Activated CD4-positive, CD25-positive, alpha-beta regulatory T cell (primary cell): Measurements from ENCODE around the gene MCU.
"Not testable (repeated sequence)": the region's sequence is repeated elsewhere in the genome, so short reads cannot be mapped to it uniquely, and the experiment has no call there.

Experiments
- DNase-seq, 4 experiments: peaks; one replicate each; lab custom pipeline; 2025; lab: John Stamatoyannopoulos, UW

MCU gene, protein sequence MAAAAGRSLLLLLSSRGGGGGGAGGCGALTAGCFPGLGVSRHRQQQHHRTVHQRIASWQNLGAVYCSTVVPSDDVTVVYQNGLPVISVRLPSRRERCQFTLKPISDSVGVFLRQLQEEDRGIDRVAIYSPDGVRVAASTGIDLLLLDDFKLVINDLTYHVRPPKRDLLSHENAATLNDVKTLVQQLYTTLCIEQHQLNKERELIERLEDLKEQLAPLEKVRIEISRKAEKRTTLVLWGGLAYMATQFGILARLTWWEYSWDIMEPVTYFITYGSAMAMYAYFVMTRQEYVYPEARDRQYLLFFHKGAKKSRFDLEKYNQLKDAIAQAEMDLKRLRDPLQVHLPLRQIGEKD

DNA sequence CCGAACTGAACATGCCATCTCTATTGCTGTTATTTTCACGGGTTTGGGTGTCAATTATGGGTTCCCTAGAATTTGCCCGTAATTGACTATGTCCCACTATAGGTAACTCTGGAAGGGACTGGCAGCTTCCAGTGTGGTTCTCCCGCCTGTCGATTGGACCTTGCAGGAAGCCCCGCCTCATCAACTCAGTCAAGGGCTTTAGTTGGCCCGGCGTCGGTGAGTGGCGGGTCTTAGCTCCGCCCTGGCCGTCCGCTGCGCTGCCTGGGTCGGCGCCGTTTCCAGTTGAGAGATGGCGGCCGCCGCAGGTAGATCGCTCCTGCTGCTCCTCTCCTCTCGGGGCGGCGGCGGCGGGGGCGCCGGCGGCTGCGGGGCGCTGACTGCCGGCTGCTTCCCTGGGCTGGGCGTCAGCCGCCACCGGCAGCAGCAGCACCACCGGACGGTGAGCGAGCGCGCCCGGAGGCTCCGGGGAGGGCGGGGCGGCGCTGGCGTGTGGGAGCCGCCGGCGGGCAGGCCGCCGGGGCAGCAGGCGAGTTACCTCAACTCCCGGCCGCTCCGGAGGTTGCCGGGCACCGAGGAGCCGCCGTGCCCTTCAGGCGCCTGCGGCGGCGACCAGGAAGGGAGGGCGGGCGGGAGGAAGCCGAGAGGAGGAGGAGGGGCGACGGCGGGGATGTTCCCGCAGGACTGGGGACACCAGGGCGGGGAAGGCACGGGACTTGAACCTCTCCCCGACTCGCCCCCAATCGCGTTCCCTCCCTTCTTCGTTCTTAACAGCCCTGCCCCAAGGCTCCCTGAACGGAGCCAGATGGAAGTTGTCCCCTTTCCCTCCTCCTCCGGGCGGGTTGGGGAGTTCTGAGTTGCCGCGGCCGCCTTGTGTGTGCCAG is at the start of gene MCU:
Gene MCU, plus strand, starts transcription at position 281 of the 881 bp plus-strand sequence. Its CDS starts 9 bp downstream, at position 290.
- DNase-seq: peak; percentile 82 to 88 (median 86)

DNA sequence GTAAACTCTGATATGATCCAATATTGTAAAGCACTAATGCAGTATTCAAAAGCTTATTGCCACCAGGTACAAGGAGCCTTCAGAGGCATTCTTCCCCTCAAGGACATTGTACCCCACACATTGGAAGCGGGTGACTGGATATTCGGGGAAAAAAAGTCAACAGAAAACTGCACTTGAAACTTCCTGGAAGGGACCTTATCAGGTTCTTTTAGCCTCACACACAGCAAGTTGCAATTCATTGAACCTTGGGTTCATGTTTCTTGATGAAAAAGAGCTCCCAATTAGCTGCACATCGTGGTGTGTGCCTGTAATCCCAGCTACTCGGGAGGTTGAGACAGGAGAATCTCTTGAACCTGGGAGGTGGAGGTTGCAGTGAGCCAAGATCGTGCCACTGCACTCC is 49.6 kb upstream of the MCU start:
- DNase-seq: no peak

DNA sequence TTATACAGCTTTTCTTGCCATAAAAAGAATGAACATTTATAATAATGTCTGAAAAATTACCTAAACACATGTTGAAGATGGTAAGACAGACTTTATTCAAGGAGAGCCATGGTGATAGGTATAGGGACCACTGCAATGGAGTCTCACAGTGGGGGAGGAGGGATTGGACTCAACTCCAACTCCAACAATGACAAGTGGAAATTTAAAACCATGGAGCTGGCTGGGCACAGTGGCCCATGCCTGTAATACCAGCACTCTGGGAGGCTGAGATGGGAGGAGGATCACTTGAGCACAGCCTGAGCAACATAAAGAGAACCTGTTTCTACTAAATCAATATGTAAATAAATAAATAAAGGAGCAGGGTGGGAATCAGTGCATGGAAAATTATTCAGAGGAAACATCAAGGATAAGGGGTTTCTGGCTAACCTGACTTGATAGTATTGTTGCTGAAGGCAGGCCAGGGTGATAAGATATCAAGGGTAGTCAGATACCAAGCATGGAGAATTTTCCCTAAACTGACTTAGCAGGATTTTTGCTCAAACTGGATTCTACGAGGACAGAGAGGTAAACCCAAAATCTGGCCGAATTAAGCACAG is 46.6 kb upstream of the MCU start:
- DNase-seq: no peak

DNA sequence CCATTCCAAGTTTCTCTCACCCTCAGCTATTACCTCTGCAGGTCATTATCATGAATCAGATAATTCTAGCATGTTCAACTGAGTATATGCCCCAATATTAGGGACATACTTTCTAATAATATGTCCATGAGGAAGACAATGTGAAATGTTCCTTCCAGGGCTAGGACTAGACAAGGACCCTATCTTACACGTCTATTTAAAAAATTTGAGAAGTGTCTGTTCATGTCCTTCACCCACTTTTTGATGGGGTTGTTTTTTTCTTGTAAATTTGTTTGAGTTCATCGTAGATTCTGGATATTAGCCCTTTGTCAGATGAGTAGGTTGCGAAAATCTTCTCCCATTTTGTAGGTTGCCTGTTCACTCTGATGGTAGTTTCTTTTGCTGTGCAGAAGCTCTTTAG is 45.0 kb upstream of the MCU start:
- not testable (repeated sequence) for DNase-seq

DNA sequence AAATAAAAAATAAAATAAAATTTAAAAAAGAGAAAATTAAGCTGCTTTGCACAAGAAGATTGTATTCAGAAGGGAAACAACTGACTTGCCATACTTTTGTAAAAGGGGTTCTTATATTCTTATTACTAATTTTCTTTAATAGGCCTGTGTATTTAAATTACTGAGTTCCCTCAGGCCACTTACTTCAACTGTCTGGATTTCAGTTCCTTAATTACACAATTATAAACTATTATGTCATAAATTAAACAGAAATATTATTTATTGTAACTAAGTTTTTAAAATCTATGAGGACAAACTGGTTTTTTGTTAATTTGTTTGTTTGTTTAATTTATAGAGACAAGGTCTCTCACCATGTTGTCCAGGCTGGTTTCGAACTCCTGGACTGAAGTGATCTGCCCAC is 43.6 kb upstream of the MCU start:
- DNase-seq: no peak

DNA sequence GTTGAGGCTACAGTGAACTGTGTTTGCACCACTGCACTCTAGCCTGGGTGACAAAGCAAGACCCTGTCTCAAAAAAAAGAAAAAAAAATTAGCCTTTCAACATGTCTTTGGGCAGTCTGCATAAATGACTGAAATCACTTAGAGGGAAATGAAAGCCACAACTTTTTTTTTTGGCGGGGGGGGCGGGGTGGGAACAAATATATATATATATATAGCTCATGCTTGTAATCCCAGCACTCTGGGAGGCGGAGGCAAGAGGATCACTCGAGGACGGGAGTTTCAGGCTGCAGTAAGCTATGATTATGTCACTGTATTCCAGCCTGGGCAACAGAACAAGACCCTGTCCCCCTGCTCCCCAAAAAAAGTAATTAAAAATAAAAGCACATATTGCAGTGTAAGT is 42.7 kb upstream of the MCU start:
- no peak for DNase-seq

DNA sequence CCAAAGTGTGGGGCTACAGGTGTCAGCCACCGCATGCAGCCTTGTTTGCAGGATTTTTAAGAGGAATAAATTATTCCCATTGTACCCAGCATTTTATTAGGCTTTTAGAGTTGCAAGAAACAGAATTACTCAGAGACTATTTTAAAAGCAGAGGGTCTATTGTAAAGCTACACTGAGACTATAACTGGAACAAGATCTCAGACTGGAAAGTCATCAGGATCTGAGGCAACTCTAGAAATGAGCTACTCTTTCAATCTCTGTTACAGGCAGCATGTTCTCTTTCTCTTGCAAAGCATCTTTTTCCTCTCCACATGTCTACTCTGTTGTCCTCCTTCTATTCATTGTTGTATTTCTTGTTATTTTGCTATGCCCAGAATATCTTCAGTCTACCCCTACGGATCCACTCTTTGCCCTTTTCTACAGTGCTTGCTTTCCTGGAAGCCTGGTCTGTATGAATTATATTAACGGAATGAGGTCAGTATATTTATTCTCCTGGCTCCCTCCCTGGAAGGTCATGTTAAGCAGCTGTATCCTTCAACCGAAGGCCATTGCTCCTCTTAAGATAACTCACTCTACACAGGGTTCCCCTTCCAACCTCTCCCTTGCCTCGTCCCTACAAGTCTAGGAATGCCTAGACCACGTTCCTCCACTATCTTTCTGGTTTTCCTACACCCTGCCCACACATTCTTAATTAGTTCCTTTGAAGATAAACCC is 38.4 kb upstream of the MCU start:
- DNase-seq: no peak

DNA sequence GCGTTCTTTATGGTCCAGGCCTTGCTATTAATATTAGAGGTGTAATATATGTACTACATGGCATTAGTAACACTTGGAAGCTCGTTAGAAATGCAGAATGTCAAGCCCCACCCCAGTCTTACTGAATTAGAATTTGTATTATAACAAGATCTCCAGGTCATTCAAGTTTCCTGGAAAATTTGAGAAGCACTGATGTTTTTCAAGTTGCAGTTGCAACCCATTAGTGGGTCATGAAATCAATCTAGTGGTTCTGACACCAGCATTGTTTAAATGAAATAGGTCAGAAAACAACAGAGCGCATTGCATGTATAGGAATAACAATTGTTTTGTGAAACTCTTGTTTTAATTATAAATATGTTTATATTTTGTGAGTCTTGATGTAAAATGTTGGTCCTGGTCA is 37.2 kb upstream of the MCU start:
- no peak for DNase-seq

DNA sequence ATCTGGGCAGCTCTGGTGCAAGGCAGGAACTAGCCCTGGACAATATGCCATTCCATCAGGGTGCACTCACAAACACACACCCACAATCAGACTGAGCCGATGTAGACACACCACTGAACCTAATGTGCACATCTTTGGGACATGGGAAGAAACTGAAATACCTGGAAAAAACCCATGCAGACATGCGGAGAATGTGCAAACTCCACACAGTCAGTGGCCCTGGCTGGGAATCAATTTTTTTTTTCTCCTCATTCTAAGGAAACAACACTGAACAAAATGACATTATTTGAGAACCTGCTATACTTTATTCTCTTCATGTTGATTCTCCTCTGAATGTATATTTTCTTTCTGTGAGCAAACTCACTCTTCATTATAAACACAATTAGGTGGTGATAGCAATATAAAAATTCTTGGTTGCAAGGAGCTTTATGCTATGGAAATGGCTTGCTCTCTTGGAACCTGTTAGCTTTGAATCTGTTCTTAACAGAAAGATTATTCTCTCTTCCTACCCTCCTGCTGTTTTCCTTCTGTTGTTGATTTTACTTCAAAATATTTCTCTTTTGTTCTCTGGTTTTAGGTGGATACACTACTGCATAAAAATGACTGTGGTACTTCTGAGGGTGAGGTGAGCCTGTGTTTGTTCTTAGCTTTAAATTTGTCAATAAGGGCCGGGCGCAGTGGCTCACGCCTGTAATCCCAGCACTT is 33.1 kb upstream of the MCU start:
- no peak for DNase-seq

DNA sequence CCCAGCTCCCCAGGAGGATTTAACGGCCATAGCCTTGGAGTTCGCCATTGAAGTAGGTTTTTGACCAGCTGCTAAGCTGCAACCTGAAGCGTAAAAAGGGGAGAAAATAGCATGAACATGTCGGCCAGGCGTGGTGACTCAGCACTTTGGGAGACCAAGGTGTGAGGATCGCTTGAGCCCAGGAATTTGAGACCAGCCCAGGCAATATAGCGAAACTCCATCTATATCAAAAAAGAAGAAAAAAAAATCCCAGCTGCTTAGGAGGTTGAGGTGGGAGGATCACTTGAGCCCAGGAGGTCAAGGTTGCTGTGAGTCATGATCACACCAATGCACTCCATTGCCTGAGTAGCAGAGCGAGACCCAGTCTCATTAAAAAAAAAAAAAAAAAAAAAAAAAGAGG is 32.2 kb upstream of the MCU start:
- no peak for DNase-seq

DNA sequence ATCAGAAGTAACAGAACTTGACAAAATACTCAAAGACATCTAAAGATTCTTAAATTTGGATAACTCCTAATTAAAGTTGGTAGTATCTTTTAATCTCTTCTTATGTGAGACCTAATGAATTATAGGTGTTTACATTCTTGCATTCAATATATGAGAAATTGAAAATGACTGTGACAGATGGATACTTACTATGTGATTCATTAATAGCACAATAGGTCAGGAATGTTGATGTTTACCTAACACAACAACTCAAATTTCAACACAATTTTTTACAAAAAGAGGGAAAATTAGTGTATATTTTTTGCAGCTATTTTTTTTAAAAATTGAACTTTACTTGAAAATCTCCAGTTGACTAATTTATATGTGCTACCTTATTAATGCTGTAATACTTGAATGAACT is 31.7 kb upstream of the MCU start:
- DNase-seq: no peak

DNA sequence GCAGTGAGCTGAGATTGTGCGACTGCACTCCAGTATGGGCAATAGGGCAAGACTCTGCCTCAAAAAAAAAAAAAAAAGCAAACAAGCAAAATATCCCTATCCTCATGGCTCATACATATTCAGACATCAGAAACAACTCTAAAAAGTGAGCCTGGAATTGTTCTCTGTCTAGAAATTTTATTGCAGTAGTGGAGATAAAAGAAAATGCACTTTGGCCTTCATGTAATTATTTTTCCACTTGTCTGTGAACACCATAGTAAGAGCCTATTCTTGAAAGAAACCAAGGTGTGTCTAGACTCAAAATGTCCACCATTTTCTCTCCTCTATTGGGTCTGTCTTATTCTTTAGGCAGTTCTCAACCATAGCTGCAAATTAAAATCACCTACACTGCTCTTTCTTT is 30.5 kb upstream of the MCU start:
- no peak for DNase-seq

DNA sequence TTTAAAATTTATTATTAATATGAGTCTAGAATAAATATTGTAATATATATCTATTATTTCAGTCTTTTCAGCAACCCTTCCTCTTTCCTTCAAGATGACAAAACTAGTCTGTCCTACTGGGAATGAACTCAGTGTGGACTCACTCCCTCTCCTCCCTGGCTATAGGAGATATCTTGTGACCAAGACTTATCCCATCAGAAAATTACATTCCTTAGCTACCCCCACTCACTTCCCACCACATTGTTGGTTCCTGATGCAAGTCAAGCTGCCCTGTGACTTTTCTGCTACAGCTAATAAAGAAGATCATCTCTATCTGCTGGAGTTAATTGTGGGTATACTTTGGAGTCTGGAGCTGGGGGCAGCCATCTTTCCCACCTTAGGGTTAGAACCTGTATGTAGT is 28.0 kb upstream of the MCU start:
- DNase-seq: no peak

DNA sequence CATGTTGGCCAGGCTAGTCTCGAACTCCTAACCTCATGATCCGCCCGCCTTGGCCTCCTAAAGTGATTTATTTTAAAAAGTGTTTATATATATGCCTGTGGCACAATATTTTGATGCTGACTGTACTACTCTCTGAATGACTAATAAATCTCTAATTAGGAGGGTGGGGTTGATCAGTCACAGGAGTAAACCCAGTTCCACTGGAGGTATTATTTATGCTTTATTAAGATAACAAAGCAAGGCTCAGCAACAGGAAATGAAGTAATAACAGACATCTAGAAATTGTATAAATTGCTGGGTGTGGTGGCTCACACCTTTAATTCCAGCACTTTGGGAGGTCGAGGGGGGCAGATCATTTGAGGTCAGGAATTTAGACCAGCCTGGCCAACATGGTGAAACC is 26.0 kb upstream of the MCU start:
- DNase-seq: no peak

DNA sequence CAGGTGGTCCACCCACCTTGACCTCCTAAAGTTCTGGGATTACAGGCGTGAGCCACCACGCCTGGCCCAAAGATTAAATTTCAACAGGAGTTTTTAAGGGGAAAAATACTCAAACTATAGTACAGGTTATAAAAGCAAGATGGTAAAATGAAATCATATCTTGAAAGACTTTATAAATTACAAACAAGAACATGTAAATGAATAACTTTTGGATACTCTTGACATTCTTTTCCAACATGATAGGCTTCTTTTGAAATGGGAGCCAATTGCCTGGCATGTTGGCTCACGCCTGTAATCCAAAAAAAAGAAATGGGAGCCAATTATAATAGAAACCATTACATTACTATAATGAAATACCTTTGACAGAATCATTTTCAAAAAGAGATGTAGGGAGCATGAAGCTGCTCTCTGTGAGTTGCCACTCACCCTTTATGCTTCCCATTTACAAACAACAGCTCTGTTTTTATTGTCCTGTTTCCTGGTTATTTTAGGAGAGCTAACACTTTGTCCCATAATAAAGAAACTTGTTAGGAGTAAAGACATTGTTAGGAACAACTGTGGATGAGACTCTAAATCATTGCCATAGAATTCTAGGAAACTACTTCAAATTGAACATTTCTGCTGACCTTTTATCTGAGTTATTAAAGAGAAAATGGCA is 24.6 kb upstream of the MCU start:
- DNase-seq: no peak

DNA sequence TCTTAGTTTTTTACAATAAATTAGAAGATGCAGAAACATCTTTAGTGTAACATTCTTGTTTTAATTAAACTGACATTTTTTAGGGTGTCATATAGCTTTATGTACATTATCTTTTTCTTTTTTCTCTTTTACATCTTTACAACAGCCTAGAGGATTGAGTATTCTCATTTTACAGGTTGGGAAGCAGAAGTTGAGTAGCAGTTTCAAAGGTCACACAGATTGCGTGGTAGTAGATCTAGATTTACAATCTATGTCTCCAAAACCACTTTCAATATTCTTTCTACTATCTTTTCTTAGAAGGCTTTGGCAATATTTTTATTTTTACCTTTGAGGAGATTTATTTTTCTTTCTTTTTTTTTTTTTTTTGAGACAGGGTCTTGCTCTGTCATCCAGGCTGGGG is 18.7 kb upstream of the MCU start:
- DNase-seq: no peak

DNA sequence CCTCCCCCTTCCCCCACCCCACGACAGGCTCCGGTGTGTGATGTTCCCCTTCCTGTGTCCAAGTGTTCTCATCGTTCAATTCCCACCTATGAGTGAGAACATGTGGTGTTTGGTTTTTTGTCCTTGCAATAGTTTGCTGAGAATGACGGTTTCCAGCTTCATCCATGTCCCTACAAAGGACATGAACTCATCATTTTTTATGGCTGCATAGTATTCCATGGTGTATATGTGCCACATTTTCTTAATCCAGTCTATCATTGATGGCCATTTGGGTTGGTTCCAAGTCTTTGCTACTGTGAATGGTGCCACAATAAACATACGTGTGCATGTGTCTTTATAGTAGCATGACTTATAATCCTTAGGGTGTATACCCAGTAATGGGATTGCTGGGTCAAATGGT is 17.8 kb upstream of the MCU start:
- not testable (repeated sequence) for DNase-seq

DNA sequence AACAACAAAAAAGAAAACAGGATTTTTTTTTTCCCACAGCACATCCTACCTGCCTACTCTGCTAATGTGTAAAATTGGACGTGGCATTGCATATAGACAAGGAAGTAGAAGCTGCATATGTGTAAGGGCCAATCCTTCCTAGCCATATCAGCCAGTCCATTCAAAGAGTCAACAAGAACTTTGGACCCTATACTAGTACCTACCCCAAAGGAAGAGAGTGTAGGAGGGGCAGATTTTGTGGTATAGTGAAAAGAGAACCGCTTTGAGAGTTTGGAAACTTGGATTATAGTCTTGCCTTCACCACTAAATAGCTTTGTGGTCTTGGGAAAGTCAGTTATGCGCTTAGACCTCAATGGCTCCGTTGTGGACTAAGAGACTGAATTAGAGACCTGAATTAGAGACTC is 12.1 kb upstream of the MCU start:
- DNase-seq: no peak

DNA sequence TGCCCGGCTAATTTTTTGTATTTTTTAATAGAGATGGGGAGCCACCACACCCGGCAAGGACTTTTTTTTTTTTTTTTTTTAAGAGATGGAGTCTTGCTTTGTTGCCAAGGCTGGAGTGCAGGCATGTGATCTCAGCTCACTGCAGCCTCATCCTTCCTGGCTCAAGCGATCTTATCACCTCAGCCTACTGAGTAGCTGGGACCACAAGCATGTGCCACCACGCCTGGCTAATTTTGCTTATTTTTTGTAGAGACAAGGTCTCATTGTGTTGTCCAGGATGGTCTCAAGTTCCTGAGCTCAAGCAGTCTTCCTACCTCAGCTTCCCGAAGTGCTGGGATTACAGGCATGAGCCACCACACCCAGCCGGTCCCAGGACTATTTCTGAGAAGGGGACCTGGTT is 9.3 kb upstream of the MCU start:
- DNase-seq: no peak

DNA sequence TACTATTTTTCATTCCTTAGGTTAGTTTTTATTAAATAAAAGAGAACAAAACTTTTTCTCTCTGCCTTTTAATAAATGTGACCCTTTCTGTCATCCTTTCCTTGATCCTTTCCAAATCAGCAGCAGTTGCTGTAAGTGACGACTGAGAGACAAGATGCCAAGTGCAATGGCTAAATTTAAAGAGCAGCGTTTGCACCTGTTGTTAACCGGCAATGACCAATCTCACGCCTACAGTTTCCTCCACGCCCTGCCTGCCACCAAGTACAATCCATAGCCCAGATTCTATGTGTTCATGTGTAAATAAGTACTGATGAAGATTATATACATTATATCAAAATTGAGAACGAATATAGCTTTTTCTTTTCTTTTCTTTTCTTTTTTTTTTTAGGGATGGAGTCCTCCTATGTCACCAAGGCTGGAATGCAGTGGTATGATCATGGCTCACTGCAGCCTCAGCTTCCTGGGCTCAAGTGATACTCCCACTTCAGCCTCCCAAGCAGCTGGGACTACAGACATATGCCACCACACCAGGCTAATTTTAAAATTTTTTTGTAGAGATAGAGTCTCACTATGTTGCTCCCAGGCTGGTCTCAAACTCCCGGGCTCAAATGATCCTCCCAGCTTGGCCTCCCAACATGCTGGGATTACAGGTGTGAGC is 6.5 kb upstream of the MCU start:
- no peak for DNase-seq

DNA sequence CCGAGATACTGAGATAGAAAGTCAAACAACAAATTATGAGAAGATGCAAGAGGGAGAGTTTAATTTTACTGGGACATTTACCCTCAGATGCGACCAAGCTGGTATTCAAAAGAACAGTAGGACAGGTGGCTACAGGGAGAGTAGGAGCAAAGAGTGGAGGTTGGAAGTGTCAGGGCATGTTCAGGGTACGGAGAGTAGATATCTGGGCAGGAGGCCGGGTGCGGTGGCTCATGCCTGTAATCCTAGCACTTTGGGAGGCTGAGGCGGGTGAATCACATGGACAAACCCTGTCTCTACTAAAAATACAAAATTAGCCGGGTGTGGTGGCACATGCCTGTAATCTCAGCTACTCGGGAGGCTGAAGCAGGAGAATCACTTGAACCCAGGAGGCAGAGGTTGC is 5.5 kb upstream of the MCU start:
- not testable (repeated sequence) for DNase-seq
